Stimulated activated CD4-positive, alpha-beta T cell treated with anti-CD3 and anti-CD28 coated beads, Interleukin-12 subunit alpha, Interleukin-12 subunit beta, amount 100 ng/mL, for 48 hours (primary cell): ENCODE measurements around the gene HSD17B13.
"Not testable (repeated sequence)": the region's sequence is repeated elsewhere in the genome, so short reads cannot be mapped to it uniquely, and the experiment has no call there.

Experiments
- DNase-seq, 3 donors: peaks; one replicate each; pipeline ENCODE4 v3.0.0-alpha.2; 2020; ENCODE audit warnings: low read depth in 2 of 3, low spot score in 1 of 3

The HSD17B13 gene, protein sequence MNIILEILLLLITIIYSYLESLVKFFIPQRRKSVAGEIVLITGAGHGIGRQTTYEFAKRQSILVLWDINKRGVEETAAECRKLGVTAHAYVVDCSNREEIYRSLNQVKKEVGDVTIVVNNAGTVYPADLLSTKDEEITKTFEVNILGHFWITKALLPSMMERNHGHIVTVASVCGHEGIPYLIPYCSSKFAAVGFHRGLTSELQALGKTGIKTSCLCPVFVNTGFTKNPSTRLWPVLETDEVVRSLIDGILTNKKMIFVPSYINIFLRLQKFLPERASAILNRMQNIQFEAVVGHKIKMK

DNA sequence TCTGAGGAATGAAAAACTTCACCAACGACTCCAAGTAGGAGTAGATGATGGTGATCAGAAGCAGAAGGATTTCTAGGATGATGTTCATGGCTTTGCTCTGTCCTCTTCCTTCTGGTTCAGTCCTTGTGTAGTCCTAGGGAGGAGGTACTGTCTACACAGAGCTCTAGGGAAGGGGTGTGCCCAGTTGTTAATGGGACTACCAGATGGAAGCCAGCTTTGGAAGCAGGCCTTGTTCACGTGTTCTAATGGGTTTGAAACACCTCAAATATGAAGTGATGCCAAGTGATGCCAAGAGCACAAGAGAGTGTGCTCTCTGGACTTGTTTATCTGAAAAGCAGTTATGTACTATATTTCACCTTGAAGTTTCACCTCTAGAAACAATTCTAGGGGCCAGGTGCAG, at the start of gene HSD17B13:
TSS of gene HSD17B13 (minus strand) at position 129 of the 400 bp plus-strand sequence. CDS start at position 88, 41 bp downstream.
- DNase-seq, result no peak

DNA sequence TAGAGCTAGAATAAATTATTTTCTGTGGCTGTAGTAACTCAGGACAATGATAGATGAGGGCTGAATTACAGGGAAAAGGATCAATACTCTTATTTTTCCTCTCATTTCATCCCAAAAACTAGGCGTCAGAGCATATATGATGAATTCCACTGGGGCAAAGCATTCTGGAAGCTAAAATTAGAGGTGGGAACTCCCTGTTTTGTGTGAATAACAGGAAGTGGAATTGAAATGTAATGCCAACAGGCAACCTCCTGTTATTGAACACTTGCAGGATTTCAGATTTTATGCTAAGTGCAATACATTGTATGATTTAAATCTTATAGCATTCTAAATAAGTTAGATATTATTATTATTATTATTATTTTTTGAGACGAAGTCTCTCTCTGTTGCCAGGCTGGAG, 47.4 kb upstream of the HSD17B13 start:
- no peak for DNase-seq

DNA sequence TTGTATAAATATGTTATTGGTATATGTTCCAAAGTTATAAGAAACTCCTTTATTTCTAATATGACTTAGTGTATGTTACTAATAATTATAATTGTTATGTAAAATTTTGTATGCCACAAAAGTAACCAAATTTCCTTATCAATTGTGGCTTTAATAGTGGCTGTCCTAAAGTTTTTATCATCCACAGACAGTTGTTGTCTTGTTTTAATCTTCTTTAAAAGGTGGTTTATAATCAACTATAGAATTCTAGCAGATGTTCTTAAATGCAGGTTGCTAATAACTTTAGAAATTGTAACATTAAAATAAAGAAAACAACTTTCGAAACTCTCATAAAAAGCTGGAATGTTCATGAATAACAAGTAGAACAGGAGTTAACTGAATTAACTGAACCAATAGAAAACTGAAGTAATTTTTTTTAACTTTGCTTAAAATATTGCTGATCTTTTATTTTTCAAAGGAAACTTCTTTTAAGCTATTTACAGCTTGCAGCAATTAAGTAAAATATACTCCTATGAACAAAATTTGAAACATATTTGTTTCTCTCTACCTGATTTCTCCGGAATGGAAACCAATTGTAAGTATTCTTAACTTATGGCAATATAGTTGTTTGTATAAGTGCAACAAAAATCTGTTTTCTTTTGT, 44.0 kb upstream of the HSD17B13 start:
- no peak for DNase-seq

DNA sequence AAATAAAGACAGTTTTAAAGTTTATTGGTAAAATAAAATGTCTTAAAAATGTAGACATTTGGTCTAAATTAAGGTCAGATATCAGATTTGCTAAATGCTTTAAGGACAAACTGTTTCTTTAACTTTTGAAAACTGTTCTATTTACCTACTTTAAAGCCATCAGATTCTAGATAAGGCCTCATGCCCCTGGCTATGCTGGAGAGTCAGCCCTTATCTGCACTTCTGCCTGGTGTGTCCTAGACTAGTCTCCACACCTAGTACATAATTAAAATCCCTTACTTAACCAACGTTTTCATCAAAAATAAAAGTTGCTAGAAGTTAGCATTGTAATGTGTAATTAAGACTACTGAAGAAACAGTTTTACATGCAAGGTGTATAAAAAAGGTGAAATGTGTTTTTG, 42.7 kb upstream of the HSD17B13 start:
- no peak for DNase-seq

DNA sequence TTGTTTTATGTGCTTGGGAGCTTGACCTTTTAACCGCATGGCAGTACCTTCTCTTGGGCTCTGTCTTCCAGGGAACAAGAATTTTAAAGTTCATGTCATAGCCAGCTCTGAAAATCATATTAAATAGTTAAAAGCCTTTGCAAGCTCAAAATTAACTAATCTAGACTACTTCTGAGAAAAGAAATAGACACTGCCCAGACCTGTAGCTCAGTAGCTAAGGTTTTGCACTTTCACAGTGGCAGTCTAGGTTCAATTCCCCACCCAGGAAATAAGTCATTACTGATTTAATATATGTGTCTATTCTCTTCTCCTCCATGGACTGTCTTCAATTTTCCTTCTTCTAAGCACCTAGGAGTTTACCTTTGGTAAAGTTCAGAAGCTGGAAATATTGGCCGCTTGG, 40.9 kb upstream of the HSD17B13 start:
- DNase-seq, result no peak

DNA sequence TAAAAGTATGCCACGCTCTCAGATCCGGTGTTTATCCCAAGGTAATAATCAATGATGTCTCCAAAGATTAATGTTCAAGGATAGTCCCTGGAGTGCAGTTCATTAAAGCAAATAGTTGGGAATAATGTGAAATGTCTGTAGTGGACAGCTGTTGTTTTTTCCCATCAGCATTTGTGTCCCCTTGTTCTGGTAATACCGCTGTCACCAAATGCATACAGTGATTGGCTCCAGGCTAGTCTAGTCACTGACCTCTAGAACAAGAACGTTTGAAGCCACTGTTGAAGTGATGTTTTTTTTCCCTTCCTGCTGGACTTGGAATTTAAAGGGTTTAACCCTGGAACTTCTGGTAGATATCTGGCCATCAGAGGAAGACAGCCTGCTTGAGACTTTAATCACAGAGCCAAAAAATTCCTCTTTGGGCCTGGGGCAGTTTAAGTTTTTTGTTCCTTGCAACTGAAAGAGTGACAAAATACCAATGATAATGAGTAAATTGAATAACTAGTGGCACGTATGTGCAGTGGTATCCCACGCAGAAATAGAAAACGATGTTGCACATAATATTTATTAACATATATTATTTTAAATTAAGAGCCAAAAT, 37.8 kb upstream of the HSD17B13 start:
- DNase-seq, result no peak

DNA sequence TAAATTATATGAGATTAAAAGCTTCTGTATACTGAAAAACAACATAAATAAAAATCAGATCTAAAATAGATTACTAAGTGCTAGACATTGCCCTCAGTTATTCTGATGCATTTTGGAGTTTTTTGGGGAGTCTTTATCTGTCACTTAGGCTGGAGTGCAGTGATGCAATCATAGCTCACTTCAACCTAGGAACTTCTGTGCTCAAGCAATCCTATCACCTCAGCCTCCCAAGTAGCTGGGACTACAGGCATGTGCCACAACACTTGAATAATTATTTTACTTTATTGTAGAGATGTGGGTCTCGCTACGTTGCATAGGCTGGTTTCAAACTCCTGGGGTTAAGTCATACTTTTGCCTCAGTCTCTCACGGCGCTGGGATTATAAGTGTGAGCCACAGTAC, 36.6 kb upstream of the HSD17B13 start:
- no peak for DNase-seq

DNA sequence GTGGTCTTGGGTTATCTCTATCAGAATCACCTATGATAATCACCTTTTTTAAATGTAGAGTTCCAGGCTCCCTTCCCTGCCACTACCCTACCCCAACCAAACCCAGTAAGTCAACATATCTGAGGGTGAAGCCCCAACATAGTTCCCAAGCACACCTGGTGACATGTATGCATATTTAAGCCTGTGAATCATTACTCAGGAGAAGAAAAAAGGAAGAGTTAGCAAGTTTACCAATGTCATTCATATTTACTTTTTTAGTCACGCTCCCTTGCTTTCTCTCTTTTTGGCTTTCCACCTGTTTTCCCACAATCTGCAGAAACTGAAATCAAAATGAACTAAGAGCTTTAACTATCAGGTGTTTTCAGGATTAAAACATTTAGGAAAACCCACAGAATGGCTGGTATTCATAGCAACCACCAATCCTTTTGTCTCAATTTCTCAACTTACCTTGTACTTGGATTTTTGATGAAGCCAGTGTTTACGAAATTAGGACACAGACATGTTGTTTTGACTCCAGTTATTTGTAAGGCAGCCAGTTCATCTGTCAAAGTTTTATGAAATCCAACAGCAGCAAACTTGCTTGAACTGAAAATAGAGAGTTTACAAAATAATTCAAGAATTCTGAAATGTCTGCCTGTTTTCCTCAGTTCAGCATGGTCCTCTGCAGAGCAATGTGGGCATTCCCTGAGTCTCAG, 34.3 kb upstream of the HSD17B13 start:
- DNase-seq, result no peak

DNA sequence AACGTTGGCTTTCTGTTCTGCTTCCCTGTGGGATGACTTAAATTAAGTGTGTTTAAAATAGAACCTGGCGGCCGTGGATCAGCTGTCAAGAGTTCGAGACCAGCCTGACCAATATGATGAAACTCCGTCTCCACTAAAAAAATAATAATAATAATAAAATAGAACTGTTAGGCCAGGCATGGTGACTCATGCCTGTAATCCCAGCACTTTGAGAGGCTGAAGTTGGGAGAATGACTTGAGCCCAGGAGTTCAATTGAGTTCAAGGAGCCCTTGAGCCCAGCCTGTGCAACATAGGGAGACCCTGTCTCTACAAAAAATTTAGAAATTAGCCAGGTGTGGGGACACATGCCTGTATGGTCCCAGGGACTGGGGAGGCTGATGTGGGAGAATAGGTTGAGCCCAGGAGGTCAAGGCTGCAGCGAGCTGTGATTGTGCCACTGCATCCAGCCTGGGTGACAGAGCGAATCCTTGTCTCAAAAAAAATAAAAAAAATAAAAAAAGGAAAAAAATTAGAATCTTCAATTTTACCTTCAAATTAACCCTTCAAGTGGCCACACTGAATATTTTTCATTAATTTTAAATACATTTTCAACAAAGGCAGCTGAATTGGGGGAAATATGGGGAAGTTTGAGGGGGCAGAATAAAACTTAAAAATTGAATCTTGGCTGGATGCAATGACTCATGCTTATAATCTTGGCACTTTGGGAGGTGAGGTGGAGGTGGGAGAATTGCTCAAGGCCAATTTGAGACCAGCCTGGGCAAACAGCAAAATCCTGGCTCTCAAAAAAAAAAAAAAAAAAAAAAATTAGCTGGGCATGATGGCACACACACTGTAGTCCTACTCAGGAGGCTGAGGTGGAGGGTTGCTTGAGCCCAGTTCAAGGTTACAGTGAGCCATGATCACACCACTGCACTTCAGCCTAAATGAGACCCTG, 31.8 kb upstream of the HSD17B13 start:
- no peak for DNase-seq

DNA sequence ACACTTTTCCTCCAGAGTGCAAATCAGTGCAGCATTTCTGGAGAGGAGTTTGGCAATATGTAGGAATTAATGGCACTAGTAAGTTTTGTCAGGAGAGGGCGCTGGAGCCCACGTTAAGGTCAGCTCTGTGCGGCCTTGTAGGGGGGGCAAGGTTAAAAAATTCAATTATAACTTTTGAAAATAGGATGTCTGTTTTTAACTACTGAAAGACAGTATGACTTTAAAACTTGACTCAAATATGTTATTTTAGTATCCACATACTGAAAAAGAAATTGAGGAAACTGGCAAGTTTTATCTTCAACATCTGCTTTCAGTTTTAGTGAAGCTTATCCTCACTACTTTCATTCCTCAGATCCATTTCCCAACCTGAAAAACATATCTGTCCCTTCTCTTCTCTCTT, 30.9 kb upstream of the HSD17B13 start:
- peak in 2 of 3 donors; percentile 3 to 19 for DNase-seq

DNA sequence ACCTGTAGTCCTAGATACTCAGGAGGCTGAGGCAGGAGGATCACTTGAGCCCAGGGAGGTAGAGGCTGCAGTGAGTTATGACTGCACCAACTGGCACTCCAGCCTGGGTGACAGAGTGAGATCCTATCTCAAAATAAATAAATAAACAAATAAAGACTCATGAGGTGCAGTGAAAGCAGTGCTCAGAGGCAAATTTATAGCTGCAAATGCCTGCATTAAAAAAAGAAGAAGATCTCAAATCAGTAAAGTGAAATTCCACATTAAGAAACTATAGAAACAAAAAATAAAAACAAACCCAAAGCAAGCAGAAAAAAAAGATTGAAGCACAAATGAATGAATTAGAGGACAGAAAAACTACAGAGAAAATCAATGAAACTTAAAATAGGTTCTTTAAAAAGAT, 22.5 kb upstream of the HSD17B13 start:
- DNase-seq, result no peak

DNA sequence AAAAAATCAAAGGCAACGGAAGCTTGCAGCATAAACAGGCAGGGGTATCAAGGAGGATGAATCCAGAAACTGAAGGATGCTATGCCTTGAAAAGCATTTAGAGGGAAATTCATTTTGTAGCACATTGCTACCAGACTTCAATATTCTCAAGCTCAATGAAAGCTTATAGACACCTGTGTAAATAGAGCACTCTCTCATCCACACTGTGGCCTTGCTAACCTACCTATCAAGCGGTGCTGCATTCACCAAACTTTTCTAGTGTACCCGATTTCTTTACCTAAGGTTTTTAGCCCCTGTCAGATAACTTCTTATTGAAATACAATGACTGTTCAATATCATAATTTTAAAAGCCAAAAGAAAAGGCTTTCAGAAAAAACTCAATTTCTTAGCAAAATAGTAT, 20.2 kb upstream of the HSD17B13 start:
- DNase-seq, result no peak

DNA sequence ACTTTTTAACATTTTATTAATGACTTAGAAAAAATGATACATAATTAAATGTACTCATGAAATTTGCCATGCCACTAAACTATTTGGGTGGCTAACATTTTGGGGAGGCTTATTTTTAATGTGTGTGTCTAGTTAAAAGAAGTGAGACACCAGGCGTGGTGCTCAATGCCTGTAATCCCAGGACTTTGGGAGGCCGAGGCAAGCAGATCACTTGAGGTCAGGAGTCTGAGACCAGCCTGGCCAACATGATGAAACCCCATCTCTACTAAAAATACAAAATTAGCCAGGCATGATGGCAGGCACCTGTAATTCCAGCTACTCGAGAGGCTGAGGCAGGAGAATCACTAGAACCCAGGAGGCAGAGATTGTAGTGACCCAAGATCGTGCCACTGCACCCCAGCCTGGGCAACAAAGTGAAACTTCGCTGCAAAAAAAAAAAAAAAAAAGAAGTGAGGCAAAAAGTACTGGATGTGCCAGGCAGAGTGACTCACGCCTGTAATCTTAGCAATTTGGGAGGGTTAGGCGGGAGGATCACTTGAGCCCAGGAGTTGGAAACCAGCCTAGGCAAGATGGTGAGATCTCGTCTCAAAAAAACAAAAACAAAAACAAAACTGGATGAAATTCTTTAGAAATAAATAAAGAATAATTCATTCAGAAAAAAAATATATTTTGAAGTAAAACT, 19.4 kb upstream of the HSD17B13 start:
- DNase-seq, result not testable (repeated sequence)

DNA sequence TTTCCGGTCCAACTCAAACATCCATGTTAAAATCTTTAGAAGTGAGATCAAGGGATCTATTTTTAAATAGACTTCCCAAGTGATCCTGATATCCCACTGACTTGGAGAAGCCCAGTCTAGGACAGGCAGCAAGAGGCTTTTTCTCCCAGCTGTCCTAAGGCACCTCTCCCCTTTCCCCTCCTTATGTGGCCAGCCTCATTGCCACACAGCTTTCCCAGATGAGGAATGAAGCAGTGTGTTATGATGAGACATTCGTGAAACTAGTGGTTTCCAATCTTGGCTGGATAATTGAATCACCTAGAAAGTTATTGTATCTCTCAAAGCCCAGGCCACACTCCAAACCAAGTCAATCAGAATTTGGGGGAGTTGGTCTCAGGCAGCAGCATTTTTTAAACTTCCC, 16.8 kb upstream of the HSD17B13 start:
- no peak for DNase-seq

DNA sequence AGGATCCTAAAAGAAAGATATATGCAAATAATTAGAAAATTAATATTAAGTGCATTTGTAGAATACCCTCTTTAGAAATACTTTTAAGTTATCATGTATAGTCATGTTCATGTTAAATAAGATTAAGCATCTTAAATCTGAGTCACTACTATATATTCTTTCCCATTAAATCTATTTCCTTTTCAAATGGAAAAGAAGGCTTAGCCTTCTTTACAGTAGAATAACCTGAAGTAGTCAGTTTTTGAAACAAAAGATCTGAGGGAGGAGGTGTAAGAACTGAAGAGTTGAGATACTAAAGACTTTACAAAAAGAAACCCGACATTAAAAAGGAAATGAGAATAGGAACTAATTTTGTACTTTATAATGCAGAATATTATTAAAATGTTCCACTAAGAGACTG, 14.7 kb upstream of the HSD17B13 start:
- no peak for DNase-seq

DNA sequence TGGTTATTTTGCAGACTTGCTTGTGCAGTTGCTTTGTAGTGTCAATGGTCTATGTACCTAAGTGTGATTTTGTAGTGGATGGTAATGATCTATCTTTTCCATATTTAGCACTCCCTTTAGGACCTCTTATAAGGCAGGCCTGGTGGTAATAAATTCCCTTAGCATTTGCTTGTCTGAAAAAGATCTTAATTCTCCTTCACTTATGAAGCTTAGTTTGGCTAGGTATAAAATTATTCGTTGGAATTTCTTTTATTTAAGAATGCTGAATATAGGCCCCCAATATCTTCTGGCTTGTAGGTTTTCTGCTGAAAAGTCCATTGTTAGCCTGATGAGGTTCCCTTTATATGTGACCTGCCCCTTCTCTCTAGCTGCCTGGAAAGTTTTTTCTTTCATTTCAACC, 10.6 kb upstream of the HSD17B13 start:
- no peak for DNase-seq

DNA sequence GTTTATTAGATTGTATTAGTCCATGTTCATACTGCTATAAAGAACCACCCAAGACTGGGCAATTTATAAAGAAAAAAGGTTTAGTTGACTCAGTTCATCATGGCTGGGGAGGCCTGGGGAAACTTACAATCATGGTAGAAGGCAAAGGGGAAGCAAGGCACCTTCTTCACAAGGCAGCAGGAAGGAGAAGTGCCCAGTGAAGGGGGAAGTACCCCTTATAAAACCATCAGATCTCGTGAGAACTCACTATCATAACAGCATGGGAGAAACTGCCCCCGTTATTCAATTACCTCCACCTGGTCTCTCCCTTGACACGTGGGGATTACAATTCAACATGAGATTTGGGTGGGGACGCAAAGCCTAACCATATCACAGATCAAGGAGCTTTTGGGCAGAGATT, 8.1 kb upstream of the HSD17B13 start:
- no peak for DNase-seq

DNA sequence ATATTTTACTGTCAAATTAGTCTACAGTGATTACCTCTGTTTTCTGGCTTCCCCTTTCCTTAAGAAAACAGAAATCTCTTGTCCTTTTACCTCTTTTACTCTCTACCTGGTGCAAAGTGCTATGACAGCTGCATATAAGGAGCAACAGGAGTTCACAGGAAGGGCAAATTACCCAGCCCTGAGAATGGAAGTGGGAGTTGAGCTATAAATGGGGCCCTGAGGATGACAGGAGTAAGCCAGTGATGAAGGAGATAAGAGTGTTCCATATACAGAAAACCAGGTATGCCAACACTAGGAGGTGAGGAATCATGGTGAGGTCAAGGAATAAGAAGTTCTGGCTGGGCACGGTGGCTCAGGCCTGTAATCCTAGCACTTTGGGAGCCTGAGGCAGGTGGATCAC, 4.5 kb upstream of the HSD17B13 start:
- DNase-seq, result no peak

DNA sequence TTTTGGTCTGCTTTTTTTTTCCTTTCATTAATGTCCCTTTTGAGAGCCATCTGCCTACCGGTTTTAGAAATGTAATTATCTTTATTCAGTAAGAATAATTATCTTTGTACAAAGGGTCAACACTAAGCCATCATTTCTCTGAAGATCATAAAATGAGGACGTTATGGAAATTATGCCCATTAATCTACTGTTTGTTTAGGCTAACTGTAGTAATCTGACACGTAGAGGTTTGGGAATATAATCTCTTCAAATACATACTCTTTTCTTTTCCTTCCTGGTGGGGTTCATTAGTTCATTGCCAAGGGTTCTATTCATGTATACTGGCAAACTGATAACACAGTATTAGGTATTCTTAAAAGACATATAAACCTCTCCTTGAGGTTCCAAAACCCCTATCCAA, 3.8 kb upstream of the HSD17B13 start:
- no peak for DNase-seq

DNA sequence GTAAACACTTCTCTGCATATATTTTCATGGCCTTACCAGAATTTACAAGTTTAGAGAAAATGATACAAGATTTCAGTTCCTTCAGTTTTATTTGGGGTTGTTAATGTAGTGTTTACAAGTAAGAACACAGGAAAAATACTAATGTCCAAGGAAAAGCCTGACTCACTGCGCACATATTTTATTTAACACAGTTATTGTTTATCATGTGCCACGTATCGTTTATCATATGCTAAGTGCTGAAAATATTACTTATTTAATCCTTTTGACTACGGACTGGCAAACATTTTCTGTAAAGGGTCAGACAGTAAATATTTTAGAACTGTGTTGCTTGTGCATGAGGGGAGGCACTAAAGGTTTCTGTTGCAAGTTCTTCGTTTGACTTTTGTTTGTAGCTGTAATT, 794 bp downstream of the HSD17B13 start:
- DNase-seq, result no peak
